Measurements from ENCODE around the gene SSU72.
"Not testable (repeated sequence)": the region's sequence is repeated elsewhere in the genome, so short reads cannot be mapped to it uniquely, and the experiment has no call there.

GRCh38 chr1:1504777-1505365 lies 69.8 kb downstream of the SSU72 start:
- TF ChIP-seq CTCF (IDR thresholded peaks at IDR 0.05) = peak in 5 of 7 experiments; percentile 46 to 68 (median 60)
- TF ChIP-seq POLR2A, POLR2AphosphoS5 (IDR thresholded peaks at IDR 0.05): not testable (repeated sequence)

Data from stomach (tissue), 4 donors.